Gastroesophageal sphincter (tissue), 3 donors: Measurements from ENCODE around the gene PRKG1.

Experiments used
- EP300 ChIP-seq: sonication (generic); formaldehyde crosslinking; IDR thresholded peaks from one replicate; pipeline ENCODE4 v1.6.1; 2017; ENCODE audit warnings: antibody characterized with exemption, mild to moderate bottlenecking
- POLR2A ChIP-seq, 2 donors: fragments of 450-650 bp; IDR thresholded peaks; one replicate each; pipeline ENCODE4 v1.6.1; 2017; ENCODE audit warnings: antibody characterized with exemption in 2 of 2, mild to moderate bottlenecking in 2 of 2, moderate library complexity in 1 of 2
- TF ChIP-seq, protein P1 (sequence below), 4 experiments: fragments of 200-600 bp in 2 of 4; fragments of 450-650 bp in 2 of 4; sonication (generic) in 1 of 4; IDR thresholded peaks; one replicate each; pipeline ENCODE4 v1.5.1; 2017 to 2019; ENCODE audit warnings: antibody characterized with exemption in 4 of 4, mild to moderate bottlenecking in 2 of 4, moderate library complexity in 2 of 4

DNA sequence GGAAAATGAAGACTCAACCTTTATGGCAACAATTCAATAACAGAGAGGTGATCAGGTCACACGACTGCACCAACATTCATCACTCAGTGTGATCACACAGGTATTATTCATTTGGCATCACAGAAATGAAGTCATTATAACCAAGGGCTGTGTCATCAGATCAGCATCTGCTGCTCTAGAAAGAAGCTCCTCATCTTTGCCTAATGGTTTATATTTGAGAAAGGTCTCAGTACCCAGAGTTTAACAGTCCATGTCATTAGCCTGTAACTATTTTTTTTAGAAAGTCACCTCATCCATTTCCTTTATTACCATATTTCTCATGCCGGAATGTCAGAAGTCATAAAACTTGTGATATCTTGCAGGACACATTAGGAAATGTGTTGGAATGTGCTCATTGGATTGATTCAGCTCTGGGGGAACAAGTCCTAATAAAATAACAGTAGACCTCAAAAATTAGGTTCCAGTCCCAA lies 45.1 kb upstream of the PRKG1 start:
- TF ChIP-seq POLR2A (IDR thresholded peaks at IDR 0.05) = no peak
- TF ChIP-seq, protein P1, sequence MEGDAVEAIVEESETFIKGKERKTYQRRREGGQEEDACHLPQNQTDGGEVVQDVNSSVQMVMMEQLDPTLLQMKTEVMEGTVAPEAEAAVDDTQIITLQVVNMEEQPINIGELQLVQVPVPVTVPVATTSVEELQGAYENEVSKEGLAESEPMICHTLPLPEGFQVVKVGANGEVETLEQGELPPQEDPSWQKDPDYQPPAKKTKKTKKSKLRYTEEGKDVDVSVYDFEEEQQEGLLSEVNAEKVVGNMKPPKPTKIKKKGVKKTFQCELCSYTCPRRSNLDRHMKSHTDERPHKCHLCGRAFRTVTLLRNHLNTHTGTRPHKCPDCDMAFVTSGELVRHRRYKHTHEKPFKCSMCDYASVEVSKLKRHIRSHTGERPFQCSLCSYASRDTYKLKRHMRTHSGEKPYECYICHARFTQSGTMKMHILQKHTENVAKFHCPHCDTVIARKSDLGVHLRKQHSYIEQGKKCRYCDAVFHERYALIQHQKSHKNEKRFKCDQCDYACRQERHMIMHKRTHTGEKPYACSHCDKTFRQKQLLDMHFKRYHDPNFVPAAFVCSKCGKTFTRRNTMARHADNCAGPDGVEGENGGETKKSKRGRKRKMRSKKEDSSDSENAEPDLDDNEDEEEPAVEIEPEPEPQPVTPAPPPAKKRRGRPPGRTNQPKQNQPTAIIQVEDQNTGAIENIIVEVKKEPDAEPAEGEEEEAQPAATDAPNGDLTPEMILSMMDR (IDR thresholded peaks at IDR 0.05) = no peak
- TF ChIP-seq EP300 = no peak
